GM19238 (cell line): ENCODE data around the gene RNF111.

Experiments used
- DNase-seq: peaks from one replicate; pipeline ENCODE4 v3.0.0; 2011; ENCODE audit warnings: low spot score; ENCODE audit not compliant: insufficient read length

Gene RNF111

DNA sequence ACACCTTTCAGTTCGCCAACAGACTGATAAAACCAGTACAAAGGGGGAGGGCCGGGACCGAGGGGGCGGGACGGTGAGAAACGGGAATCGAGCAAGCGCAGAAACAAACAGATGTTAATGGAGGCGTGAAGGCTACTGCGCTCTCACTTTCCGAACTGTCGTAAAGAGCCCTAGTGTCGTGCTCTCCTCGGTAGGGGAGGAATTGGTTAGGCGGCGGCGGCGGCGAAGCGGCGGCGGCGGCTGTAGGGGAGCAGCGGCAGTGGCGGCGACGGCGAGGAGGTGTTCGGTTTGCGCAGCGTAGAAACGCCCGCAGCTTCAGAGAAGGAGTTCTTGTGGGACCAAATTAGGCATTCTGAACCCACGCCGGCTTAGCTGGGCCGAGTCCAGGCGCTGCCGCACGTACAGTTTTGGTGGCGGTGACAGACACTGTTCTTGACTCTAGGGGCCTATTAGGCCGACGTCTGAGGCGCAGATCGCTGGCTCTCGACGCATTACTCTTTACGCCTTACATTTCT lies at the start of gene RNF111:
Gene RNF111, plus strand, starts transcription at position 173 of the 515 bp plus-strand sequence. CDS start 43,160 bp downstream, outside the sequence.
- peak; percentile 72 for DNase-seq

DNA sequence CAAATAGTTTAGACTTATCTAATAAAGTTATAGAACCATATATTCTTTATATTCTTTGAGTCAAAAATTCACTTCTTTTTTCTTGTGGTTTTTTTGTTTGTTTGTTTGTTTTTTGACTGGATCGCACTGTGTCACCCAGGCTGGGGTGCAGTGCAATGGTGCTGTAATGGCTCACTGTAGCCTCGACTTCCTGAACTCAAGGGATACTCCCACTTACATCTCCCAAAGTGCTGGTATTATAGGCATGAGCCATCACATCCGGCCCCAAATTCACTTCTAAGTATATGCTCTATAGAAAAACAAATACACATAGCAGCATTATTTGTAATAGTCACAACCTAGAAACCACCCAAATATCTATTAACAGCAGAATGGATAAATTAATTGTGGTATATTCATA lies 40.3 kb upstream of the RNF111 start:
- DNase-seq = no peak

- DNase-seq = no peak
These were observed 36.0 kb upstream of the RNF111 start for GRCh38 chr15:58951388-58952007.

DNA sequence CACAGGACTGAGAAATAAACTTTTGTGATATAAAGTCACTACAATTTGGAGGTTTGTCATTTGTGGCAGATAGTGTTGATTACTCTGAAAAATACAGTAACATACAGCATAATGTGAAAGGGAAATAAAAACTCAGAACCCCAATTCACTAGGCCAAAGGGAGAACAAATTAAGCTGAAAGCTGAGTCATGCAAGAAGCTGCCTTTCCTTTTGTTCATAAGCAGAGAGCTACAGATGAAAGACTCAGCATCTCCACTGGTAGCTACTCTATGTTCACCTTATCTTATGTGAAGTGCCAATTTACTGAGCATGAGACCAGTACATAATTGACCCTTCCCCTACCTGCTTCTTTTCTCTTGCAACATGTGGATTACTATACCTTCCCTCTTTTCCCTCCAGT lies 34.7 kb upstream of the RNF111 start:
- DNase-seq = no peak

GRCh38 chr15:58957101-58957973 lies 30.1 kb upstream of the RNF111 start:
- peak; percentile 38 for DNase-seq

DNA sequence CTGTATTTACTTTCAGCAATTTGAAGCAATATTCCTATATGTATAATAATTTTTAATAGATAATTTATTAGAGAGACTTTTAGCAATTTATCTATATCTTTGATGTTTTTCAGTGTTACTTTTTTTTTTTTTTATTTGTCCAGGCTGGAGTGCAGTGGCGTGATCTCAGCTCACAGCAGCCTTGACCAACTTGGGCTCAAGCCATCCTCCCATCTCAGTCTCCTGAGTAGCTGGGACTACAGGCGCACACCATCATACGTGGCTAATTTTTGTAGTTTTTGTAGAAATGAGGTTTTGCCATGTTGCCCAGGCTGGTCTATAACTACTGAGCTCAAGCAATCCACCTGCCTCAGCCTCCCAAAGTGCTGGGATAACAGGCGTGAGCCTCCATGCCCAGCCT lies 28.7 kb upstream of the RNF111 start:
- no peak for DNase-seq

DNA sequence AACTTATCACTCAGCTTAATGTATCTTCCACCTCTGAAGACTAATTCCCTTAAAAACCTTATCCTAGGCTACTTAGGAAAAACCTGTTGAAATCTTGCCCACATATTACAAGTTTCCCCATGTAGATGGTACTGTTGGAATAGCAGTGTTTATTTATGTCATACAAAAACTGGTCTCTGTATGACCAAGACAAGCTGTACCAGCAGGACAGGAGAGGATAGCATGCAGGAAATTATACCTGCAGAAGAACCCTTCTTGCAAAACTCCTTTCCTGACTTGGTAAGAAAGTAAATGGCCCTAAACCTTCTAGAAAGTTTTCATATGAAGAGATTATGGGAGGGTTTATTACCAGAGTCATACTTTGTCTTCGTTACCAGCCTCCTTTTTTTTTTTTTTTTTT lies 25.3 kb upstream of the RNF111 start:
- no peak for DNase-seq

GRCh38 chr15:58962662-58963565 lies 24.5 kb upstream of the RNF111 start:
- no peak for DNase-seq

GRCh38 chr15:58966698-58967097 lies 20.8 kb upstream of the RNF111 start:
- no peak for DNase-seq

DNA sequence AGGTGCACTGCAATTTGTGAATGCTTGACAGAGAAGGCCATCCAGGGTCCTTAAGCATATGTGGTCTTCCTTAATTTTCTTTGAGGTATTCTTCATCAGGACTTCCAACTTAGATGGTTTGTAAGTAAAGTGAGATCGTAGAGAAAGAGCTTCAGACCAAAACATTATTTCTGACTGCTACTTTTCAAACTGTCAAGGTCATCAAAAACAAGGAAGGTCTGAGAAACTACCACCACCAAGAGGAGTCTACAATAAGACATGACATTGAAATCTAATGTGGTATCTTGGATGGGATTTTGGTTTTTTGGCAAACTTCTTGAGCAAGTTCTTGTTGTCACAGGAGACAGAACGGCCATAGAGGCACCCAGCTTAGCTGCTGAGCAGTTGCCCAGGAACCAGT lies 20.0 kb upstream of the RNF111 start:
- DNase-seq = no peak

GRCh38 chr15:58977887-58978286 lies 9.6 kb upstream of the RNF111 start:
- no peak for DNase-seq

GRCh38 chr15:58980351-58980939 lies 7.0 kb upstream of the RNF111 start:
- no peak for DNase-seq

GRCh38 chr15:58981808-58982475 lies 5.5 kb upstream of the RNF111 start:
- DNase-seq = no peak

- no peak for DNase-seq
These were observed 4.2 kb upstream of the RNF111 start for GRCh38 chr15:58983261-58983660.

DNA sequence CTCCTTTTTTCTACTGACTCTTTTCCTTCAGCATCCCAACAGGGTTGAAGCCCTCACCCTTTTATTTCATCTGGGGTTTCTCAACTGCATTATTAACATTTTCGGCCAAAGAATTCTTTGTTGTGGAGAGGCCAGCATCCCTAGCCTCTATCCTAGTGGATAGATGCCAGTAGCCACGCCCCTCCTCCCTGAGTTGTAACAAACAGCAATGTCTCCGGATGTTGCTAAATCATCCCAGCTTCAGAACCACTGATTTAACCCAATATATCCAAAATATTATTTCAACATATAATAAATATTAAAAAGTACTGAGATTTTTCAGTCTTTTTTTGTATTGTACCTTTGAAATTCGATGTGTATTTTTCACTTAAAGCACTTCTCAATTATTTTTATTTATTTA lies 2.0 kb upstream of the RNF111 start:
- DNase-seq = no peak

GRCh38 chr15:58987036-58987435 lies 427 bp upstream of the RNF111 start:
- no peak for DNase-seq

GRCh38 chr15:58988006-58988785 lies 733 bp downstream of the RNF111 start:
- peak; percentile 37 for DNase-seq

- DNase-seq = no peak
These were observed 4.7 kb downstream of the RNF111 start for GRCh38 chr15:58992181-58992580.

DNA sequence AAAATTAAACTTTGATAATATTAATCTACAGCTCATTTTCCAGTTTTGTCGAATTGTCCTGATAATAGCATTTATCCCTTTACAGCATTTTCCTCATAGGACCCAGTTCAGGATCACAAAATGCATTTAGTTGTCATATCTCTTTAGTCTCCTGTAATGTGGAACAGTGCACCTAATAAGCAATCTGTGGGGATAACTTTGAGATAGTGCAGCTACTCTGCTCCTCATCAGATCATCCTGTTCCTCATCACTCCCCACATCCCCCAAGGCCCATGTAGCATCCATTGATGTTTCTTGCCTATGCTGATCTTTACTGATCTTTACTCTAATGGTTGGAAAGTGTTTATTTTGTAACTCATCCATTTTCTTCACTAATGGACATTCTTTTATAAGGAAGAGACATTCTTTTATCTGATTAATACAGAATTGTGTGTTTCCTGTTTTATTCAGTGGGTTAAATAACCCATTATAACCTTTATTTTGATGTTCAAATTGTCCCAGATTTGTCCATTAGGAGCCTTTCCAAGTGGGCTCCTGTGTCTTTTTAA lies 7.5 kb downstream of the RNF111 start:
- no peak for DNase-seq

- no peak for DNase-seq
These were observed 12.2 kb downstream of the RNF111 start for GRCh38 chr15:58999694-59000093.
